Loucy (cell line): ENCODE measurements around the gene NKX1-1.

ENCODE experiments used
- H2AFZ ChIP-seq: fragments of 200-600 bp; sonication (generic); 2 replicates; pipeline ENCODE4 v1.6.0; 2016; ENCODE audit warnings: antibody characterized with exemption, mild to moderate bottlenecking, low read length, moderate library complexity
- H3F3A ChIP-seq: fragments of 200-600 bp; 2 replicates; pipeline ENCODE4 v1.6.0; 2016; ENCODE audit warnings: antibody characterized with exemption, low read depth, mild to moderate bottlenecking
- H3K27me3 ChIP-seq: fragments of 200-600 bp; sonication (generic); 2 replicates; pipeline ENCODE4 v1.6.1; 2014; ENCODE audit warnings: low read length, mild to moderate bottlenecking; ENCODE audit not compliant: insufficient read depth, poor library complexity, severe bottlenecking
- H3K36me3 ChIP-seq: fragments of 200-600 bp; sonication (generic); 2 replicates; pipeline ENCODE4 v1.6.1; 2016; ENCODE audit warnings: low read length; ENCODE audit not compliant: insufficient read depth
- H3K4me1 ChIP-seq: fragments of 200-600 bp; sonication (generic); 2 replicates; pipeline ENCODE4 v1.5.1; 2014; ENCODE audit warnings: low read length, mild to moderate bottlenecking; ENCODE audit not compliant: insufficient read depth, poor library complexity, severe bottlenecking
- H3K4me2 ChIP-seq: fragments of 200-600 bp; sonication (generic); 2 replicates; pipeline ENCODE4 v1.6.0; 2014; ENCODE audit warnings: antibody characterized with exemption, low read length, low read depth, mild to moderate bottlenecking; ENCODE audit not compliant: poor library complexity, severe bottlenecking
- H3K4me3 ChIP-seq: fragments of 200-600 bp; sonication (generic); 2 replicates; pipeline ENCODE4 v1.5.1; 2014; ENCODE audit warnings: low read length, mild to moderate bottlenecking, mixed read lengths; ENCODE audit not compliant: poor library complexity, severe bottlenecking
- H3K79me2 ChIP-seq: fragments of 200-600 bp; sonication (generic); 2 replicates; pipeline ENCODE4 v1.6.1; 2014; ENCODE audit warnings: low read length; ENCODE audit not compliant: insufficient read depth
- H3K9ac ChIP-seq: fragments of 200-600 bp; sonication (generic); 2 replicates; pipeline ENCODE4 v1.6.0; 2014; ENCODE audit warnings: mild to moderate bottlenecking, low read depth, low read length, moderate library complexity; ENCODE audit not compliant: poor library complexity, severe bottlenecking
- H3K9me2 ChIP-seq: fragments of 200-600 bp; sonication (generic); replicated peaks from 2 replicates; pipeline ENCODE4 v1.6.1; 2016; ENCODE audit warnings: low read depth, low read length, mixed read lengths
- H3K9me3 ChIP-seq: fragments of 200-600 bp; sonication (generic); 2 replicates; pipeline ENCODE4 v1.6.1; 2014; ENCODE audit warnings: mild to moderate bottlenecking, antibody characterized with exemption, low read length, low read depth; ENCODE audit not compliant: insufficient read depth
- H4K20me1 ChIP-seq: fragments of 200-600 bp; sonication (generic); 2 replicates; pipeline ENCODE4 v1.6.0; 2014; ENCODE audit warnings: antibody characterized with exemption, low read length, mild to moderate bottlenecking; ENCODE audit not compliant: insufficient read depth, poor library complexity, severe bottlenecking
- CTCF ChIP-seq: fragments of 200-600 bp; sonication (generic); conservative IDR thresholded peaks from 2 replicates; pipeline ENCODE4 v1.5.1; 2014; ENCODE audit warnings: mild to moderate bottlenecking, antibody characterized with exemption, low read length
- EZH2phosphoT487 ChIP-seq: fragments of 200-600 bp; IDR thresholded peaks from 2 replicates; pipeline ENCODE4 v1.6.1; 2018; ENCODE audit warnings: antibody characterized with exemption, mild to moderate bottlenecking, moderate library complexity, borderline replicate concordance

The NKX1-1 gene

GRCh38 chr4:1418494-1419285 lies 12.4 kb upstream of the NKX1-1 start:
- H2AFZ ChIP-seq, result no peak overlapping the region
- TF ChIP-seq EZH2phosphoT487 (no peak), CTCF (no peak)
- no peaks in the 10 kb centered on the region for H3K79me2 ChIP-seq
- H3K4me3 ChIP-seq, result no peak overlapping the region
- H3K36me3 ChIP-seq, result no peaks in the 10 kb centered on the region
- no peaks in the 10 kb centered on the region for H3K4me1 ChIP-seq
- no peak overlapping the region for H3K4me2 ChIP-seq
- no peaks in the 10 kb centered on the region for H3K27me3 ChIP-seq
- H3K9me3 ChIP-seq, result no peaks in the 10 kb centered on the region; the same call in 1 of the 2 replicates
- H4K20me1 ChIP-seq, result no peaks in the 10 kb centered on the region
- no peak overlapping the region for H3K9ac ChIP-seq
- H3F3A ChIP-seq, result no peaks in the 10 kb centered on the region
- no peaks in the 10 kb centered on the region for H3K9me2 ChIP-seq

- Histone ChIP-seq H2AFZ (no peak overlapping the region), H3K4me3 (no peak overlapping the region), H3K9me2 (no peaks in the 10 kb centered on the region), H3K4me1 (no peaks in the 10 kb centered on the region), H3K9me3 (no peaks in the 10 kb centered on the region; the same call in 1 of the 2 replicates), H3K4me2 (no peak overlapping the region), H3F3A (no peaks in the 10 kb centered on the region), H3K9ac (no peak overlapping the region), H3K79me2 (no peaks in the 10 kb centered on the region), H3K36me3 (no peaks in the 10 kb centered on the region), H3K27me3 (no peaks in the 10 kb centered on the region), H4K20me1 (no peaks in the 10 kb centered on the region)
- no peak for TF ChIP-seq CTCF
- no peak for TF ChIP-seq EZH2phosphoT487
Measured at GRCh38 chr4:1417522-1418390, 11.5 kb upstream of the NKX1-1 start.

- H3K79me2 ChIP-seq, result no peaks in the 10 kb centered on the region
- no peaks in the 10 kb centered on the region for H3K27me3 ChIP-seq
- H3K4me3 ChIP-seq, result no peak overlapping the region
- H3K4me1 ChIP-seq, result no peaks in the 10 kb centered on the region
- H3K36me3 ChIP-seq, result no peaks in the 10 kb centered on the region
- no peak overlapping the region for H3K9ac ChIP-seq
- H3K9me3 ChIP-seq, result no peaks in the 10 kb centered on the region; the same call in 1 of the 2 replicates
- H2AFZ ChIP-seq, result no peak overlapping the region
- no peak for TF ChIP-seq EZH2phosphoT487
- no peak for TF ChIP-seq CTCF
- H4K20me1 ChIP-seq, result no peaks in the 10 kb centered on the region
- no peaks in the 10 kb centered on the region for H3F3A ChIP-seq
- no peak overlapping the region for H3K4me2 ChIP-seq
- no peaks in the 10 kb centered on the region for H3K9me2 ChIP-seq
Measured at GRCh38 chr4:1416948-1417260, 10.7 kb upstream of the NKX1-1 start.
